HUDEP-2 (cell line): ENCODE results near the gene RASGRF1.
"Not testable (repeated sequence)": the region's sequence is repeated elsewhere in the genome, so short reads cannot be mapped to it uniquely, and the experiment has no call there.

ENCODE experiments used
- DNase-seq, 76 experiments: peaks; one replicate each; lab custom pipeline; 2025; ENCODE audit not compliant: unreplicated experiment in 76 of 76; lab: John Stamatoyannopoulos, UW

Gene RASGRF1

DNA sequence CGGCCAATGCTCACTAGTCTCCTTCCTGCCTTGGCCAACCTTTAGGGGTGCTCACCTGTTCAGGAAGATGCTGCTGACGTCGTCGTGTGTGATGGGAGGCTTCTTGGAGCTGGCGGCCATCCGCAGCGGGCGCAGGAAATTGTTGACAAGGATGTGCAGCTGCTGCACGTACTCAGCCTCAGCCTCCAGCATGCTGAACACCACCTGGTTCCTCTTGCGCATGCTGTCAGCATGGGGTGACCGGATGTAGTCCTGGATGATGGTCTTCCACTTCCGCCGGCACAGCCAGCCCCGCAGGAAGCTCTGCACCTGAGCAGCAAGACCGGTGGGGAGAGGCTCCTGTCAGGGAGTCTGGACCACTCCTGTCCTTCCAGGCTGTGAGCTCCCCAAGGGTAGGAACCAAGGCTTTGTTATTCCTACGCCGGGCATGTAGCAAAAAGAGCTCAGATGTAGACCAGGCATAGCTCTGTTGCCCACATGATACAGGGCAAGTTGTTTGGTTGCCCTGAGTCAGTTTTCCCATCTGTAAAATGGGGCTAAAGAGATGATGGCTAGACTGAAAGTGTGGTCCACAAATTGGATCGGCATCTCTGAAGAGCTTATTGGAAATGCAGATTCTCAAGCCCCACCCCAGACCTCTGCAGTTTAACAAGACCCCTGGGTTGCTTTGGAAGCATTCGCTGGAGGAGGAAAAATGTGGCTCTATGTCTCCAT lies 43.7 kb downstream of the RASGRF1 start:
- DNase-seq = no peak

DNA sequence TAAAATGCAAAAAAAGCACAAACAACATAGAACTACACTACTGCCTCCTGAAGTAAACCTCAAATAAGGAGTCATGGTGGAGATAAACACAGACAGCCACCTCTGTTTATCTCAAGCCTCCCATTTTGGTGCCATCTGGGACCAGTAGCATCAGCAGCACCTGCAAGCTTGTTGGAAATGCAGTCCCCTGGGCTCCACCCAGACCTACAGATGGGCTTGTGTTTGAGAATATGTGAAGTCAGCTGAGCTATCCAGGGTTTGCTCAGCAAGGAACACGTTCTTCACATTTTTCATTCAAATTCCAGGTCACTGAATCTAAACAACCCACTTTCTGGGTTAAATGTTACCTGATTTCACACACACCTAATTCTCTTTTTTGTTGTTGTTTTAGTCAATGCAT lies 45.5 kb downstream of the RASGRF1 start:
- DNase-seq = no peak

GRCh38 chr15:79042213-79042928 lies 48.2 kb downstream of the RASGRF1 start:
- no peak for DNase-seq

GRCh38 chr15:79041601-79042168 lies 48.9 kb downstream of the RASGRF1 start:
- no peak for DNase-seq

DNA sequence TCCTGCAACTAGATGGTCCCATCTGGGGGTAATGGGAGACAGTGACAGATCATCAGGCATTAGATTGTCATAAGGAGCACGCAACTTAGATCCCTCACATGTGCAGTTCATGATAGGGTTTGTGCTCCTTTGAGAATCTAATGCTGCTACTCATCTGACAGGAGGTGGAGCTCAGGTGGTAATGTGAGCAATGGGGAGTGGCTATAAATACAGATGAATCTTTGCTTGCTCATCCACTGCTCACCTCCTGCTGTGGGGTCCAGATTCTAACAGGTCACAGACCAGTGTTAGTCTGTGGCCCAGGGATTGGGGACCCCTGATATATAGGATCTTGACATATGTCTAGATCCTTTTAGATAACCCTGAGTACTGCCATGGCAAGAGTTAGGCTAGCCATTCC lies 52.7 kb downstream of the RASGRF1 start:
- no peak for DNase-seq

GRCh38 chr15:79036323-79036722 lies 54.3 kb downstream of the RASGRF1 start:
- DNase-seq = no peak

- no peak for DNase-seq
These were observed 54.8 kb downstream of the RASGRF1 start for GRCh38 chr15:79035814-79036213.

GRCh38 chr15:79035111-79035601 lies 55.4 kb downstream of the RASGRF1 start:
- DNase-seq = no peak

DNA sequence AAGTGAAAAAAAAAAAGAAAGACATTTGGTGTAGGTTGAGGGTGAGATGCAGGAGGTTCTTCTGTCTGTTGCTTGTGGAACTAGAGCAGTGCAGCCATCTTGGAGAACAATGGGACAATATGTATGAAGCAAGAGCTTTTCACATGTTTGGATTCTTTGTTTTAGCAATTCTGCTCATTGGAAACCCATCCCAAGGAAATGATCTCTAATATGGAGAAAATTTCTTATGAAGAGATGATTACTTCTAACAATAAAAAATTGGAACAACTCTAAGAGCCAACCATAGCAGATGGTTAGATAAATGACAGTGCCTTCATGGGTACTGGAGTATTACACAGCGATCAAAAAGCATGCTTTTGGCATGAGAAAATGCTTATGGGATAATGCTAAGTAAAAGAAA lies 56.3 kb downstream of the RASGRF1 start:
- no peak for DNase-seq

DNA sequence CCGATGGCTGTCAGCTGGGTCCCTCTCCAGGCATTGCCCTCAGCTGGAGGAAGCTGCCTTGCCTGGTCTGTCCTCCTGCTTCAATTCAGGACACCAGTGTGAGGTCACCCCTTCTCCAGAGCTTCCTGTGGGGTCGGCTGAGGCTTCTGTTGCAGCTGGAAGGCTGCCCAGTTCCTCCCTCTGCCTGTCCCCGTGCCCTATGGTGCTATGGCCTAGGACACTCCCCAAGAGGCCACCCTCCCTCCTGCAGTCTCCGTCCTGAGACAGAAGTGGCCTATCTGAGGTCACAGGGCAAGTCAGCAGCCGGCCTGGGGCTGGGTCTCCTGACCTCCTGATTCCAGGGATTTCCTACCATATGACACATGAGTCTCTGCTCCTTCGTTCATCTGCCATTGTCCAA lies 57.9 kb downstream of the RASGRF1 start:
- no peak for DNase-seq

DNA sequence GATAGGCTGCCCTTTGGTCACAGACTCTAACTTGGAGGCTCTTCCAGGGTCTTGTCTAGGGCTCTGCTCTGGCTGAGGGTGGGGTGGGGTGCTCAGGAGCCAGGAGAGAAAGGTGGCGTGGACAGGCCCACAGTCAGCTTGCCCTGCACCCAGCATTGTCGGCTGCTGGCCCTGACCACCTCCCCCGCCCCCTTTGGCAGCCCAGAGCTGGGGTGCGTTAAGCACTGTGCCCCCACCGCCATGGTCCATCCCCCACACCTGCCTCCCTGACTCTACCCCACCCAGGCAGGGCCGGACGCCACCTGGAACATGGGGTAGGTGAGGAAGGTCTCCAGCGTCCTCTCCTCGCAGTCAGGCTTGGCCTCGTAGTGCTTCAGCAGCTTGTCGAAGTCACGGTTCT lies 58.8 kb downstream of the RASGRF1 start:
- DNase-seq = no peak

DNA sequence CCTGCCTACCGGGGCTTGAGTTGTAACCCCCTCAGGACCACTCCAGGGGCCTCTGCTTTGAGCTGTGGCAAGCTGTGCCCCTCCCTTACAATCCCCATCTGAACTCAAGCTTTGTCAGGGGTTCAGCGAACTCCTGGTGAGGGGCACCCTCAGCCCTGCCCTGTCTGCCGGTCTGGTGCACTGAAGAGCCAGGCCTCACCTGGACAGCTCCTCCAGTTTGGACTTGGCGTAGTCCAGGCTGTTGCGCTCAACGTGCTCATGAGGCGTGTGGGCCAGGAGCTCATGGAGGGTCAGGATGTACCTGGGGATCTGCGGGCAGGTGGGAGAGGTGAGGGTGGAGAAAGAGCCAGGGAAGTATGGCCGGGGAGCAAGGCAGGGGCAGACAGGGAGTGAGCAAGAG lies 59.4 kb downstream of the RASGRF1 start:
- DNase-seq = no peak

- DNase-seq = no peak
These were observed 60.1 kb downstream of the RASGRF1 start for GRCh38 chr15:79030470-79030869.

DNA sequence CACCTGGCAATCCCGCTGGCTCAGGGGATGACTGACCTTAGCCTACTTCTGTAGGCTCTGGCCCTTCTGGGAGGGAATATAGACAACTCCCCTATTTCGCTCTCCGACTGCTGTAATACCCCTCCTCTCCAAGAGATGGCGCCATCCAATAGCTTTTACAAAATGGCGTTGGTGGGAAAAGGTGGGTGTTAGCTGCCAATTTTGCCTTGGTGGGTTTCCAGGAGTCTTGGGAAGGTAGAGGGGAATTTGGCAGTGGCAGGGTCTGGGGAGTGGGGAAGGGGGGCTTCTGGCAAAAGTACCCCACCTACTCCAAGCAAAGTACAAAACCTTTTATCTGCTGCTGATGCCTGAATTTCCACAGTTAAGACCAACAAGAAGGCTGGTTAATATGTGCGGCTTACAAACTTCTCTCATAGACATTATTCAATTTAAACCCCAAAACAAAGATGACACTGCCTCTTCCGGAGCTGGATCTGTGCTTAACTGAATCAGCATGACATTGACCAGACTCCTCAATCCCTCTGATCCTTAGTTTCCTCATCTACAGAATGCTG lies 62.1 kb downstream of the RASGRF1 start:
- DNase-seq = peak in 46 of 76 experiments; percentile 2 to 59 (median 20)

GRCh38 chr15:79027532-79028410 lies 62.8 kb downstream of the RASGRF1 start:
- no peak for DNase-seq

DNA sequence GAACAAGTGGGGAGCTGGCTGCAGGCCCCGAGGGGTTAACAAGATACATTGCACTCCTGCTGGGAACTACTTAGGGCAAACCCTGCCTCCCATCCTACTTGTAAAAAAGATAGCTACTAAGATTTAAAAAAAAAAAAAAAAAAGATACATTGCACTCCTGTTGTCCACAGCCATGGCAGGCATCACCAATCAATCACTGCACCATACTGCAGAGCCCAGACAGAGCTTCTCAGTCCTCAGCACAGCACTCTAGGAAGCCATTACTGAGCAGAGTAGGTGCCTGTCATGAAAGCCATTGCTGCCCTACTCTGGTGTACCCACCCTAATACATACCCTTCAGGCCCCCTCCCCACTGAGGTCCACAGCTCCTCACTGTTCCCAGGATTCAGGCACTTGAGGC lies 64.8 kb downstream of the RASGRF1 start:
- DNase-seq = no peak

DNA sequence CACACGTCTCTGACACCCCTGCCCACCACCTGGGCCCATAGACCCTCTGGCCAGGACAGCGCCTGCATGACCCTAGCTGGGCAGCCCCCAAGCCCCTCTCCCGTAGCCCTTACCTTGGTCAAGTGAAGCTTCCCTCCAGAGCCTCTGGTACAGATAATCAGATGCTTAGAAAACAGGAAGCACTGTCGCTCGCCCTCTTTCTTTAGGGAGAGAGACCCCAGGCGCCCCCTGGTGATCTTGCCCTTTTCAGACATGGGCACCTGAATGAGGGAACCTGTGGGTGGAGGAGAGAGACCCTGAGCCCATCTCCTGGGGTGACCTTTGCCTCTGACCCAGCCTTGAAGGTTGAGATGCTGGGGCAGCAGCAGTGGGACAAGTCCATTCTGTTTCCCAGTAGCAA lies 65.4 kb downstream of the RASGRF1 start:
- DNase-seq = no peak

DNA sequence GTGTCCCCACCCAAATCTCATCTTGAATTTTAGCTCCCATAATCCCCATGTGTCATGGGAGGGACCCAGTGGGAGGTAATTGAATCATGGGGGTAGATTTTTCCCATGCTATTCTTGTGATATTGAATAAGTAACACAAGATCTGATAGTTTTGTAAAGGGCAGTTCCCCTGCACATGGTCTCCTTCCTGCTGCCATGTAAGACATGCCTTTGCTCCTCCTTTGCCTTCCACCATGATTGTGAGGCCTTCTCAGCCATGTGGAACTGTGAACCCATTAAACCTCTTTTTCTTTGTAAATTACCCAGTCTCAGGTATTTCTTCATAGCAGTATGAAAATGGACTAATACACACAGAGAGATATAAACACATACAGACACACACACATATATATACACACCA lies 66.1 kb downstream of the RASGRF1 start:
- not testable (repeated sequence) for DNase-seq

DNA sequence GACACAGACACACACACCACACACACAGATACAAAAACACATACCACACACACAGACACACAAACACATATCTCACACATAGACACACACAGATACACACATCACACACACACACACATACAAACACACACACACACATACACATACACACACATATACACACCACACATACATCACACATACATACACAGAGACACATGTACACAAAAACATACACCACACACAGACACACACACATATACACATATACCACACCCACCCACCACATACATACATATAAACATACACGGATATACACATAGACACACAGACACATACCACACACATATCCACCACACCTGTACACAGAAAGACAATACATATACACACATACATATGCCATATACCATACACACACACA lies 66.7 kb downstream of the RASGRF1 start:
- DNase-seq = no peak

DNA sequence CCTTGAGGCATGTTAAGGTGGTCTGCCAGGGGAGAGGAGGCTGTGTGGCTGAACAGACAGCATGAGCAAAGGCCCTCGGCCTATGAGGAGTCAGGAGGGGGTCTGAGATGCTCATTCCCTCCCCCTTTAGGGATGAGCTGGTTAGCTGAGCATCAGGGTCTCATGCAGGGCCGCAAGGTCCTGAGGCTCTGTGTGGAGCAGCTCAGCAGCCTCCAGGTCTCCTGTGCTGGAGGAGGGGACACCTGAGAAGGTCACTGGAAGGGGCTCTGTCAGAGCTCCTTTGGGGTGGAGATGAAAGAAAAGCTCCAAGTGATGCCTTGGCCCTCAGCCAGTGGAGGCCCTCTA lies 67.1 kb downstream of the RASGRF1 start:
- DNase-seq = no peak

DNA sequence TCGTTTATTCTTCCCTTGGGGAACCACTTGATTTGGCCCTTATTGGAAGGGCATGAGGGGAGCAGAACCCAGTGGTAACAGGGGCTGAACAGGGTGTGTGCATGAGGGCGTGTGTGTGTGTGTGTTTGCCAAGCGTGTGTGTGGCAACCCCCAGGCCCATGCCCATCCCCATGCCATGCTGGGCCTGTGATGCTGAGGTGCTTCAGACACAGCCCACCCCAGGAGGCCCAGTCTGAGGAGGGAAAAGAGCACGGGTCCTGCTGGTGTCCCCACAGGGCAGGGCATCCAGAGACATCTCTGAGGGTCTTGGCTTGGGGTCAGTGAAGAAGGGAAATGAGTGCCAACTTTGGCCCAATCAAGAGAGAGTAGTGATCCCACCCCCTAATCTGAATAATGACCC lies 71.6 kb downstream of the RASGRF1 start:
- DNase-seq = no peak
